ENCODE measurements around the gene POU2F1.

The POU2F1 gene

GRCh38 chr1:167252986-167253385, 32.3 kb downstream of the POU2F1 start:
- in situ Hi-C loops (cut with HindIII; ENCODE audit: low pct_ligation_motif_present, low pct_unique_long_range_greater_than_20kb, low sequenced_read_pairs) = no loop called here
- no peak for DNase-seq

- no peak for DNase-seq
- in situ Hi-C loops (cut with HindIII; ENCODE audit: low pct_ligation_motif_present, low pct_unique_long_range_greater_than_20kb, low sequenced_read_pairs) = no loop called here
Observed at GRCh38 chr1:167258858-167259257, 38.2 kb downstream of the POU2F1 start.

- no peak for DNase-seq
- in situ Hi-C loops (cut with HindIII; ENCODE audit: low pct_ligation_motif_present, low pct_unique_long_range_greater_than_20kb, low sequenced_read_pairs) = no loop called here
Observed at GRCh38 chr1:167262836-167263235, 42.1 kb downstream of the POU2F1 start.

GRCh38 chr1:167263344-167263743, 42.7 kb downstream of the POU2F1 start:
- in situ Hi-C loops (cut with HindIII; ENCODE audit: low pct_ligation_motif_present, low pct_unique_long_range_greater_than_20kb, low sequenced_read_pairs) = no loop called here
- no peak for DNase-seq

GRCh38 chr1:167263819-167264464, 43.3 kb downstream of the POU2F1 start:
- in situ Hi-C loops (cut with HindIII; ENCODE audit: low pct_ligation_motif_present, low pct_unique_long_range_greater_than_20kb, low sequenced_read_pairs) = no loop called here
- peak; percentile 28 for DNase-seq

- in situ Hi-C loops (cut with HindIII; ENCODE audit: low pct_ligation_motif_present, low pct_unique_long_range_greater_than_20kb, low sequenced_read_pairs) = no loop called here
- DNase-seq = no peak
Observed at GRCh38 chr1:167266965-167267364, 46.3 kb downstream of the POU2F1 start.

- in situ Hi-C loops (cut with HindIII; ENCODE audit: low pct_ligation_motif_present, low pct_unique_long_range_greater_than_20kb, low sequenced_read_pairs) = no loop called here
- DNase-seq = no peak
Observed at GRCh38 chr1:167268347-167268787, 47.7 kb downstream of the POU2F1 start.

- in situ Hi-C loops (cut with HindIII; ENCODE audit: low pct_ligation_motif_present, low pct_unique_long_range_greater_than_20kb, low sequenced_read_pairs) = no loop called here
- DNase-seq = no peak
Observed at GRCh38 chr1:167270349-167271092, 49.8 kb downstream of the POU2F1 start.

- in situ Hi-C loops (cut with HindIII; ENCODE audit: low pct_ligation_motif_present, low pct_unique_long_range_greater_than_20kb, low sequenced_read_pairs) = no loop called here
- no peak for DNase-seq
Observed at GRCh38 chr1:167272369-167272957, 51.8 kb downstream of the POU2F1 start.

- peak; percentile 15 for DNase-seq
- in situ Hi-C loops (cut with HindIII; ENCODE audit: low pct_ligation_motif_present, low pct_unique_long_range_greater_than_20kb, low sequenced_read_pairs) = no loop called here
Observed at GRCh38 chr1:167273027-167273800, 52.5 kb downstream of the POU2F1 start.

- in situ Hi-C loops (cut with HindIII; ENCODE audit: low pct_ligation_motif_present, low pct_unique_long_range_greater_than_20kb, low sequenced_read_pairs) = no loop called here
- no peak for DNase-seq
Observed at GRCh38 chr1:167274061-167274460, 53.4 kb downstream of the POU2F1 start.

GRCh38 chr1:167276969-167277368, 56.3 kb downstream of the POU2F1 start:
- in situ Hi-C loops (cut with HindIII; ENCODE audit: low pct_ligation_motif_present, low pct_unique_long_range_greater_than_20kb, low sequenced_read_pairs) = no loop called here
- no peak for DNase-seq

GRCh38 chr1:167278497-167278896, 57.8 kb downstream of the POU2F1 start:
- in situ Hi-C loops (cut with HindIII; ENCODE audit: low pct_ligation_motif_present, low pct_unique_long_range_greater_than_20kb, low sequenced_read_pairs) = no loop called here
- DNase-seq = no peak

- DNase-seq = no peak
- in situ Hi-C loops (cut with HindIII; ENCODE audit: low pct_ligation_motif_present, low pct_unique_long_range_greater_than_20kb, low sequenced_read_pairs) = no loop called here
Observed at GRCh38 chr1:167280912-167281311, 60.2 kb downstream of the POU2F1 start.

GRCh38 chr1:167288390-167289074, 67.8 kb downstream of the POU2F1 start:
- DNase-seq = peak; percentile 19
- in situ Hi-C loops (cut with HindIII; ENCODE audit: low pct_ligation_motif_present, low pct_unique_long_range_greater_than_20kb, low sequenced_read_pairs) = no loop called here

GRCh38 chr1:167289075-167289442, 68.4 kb downstream of the POU2F1 start:
- DNase-seq = no peak
- in situ Hi-C loops (cut with HindIII; ENCODE audit: low pct_ligation_motif_present, low pct_unique_long_range_greater_than_20kb, low sequenced_read_pairs) = no loop called here

- in situ Hi-C loops (cut with HindIII; ENCODE audit: low pct_ligation_motif_present, low pct_unique_long_range_greater_than_20kb, low sequenced_read_pairs) = no loop called here
Observed at GRCh38 chr1:167289966-167290365, 69.3 kb downstream of the POU2F1 start.

GRCh38 chr1:167291539-167292185, 71.0 kb downstream of the POU2F1 start:
- no peak for DNase-seq
- in situ Hi-C loops (cut with HindIII; ENCODE audit: low pct_ligation_motif_present, low pct_unique_long_range_greater_than_20kb, low sequenced_read_pairs) = no loop called here

More at GRCh38 chr1:167289966-167290365, 69.3 kb downstream of the POU2F1 start:
- DNase-seq = no peak

Data from ACHN (cell line).